PC-9 (cell line): Measurements from ENCODE around the gene SENP2. TPM values are rescaled to one million over a fixed set of nuclear protein-coding genes. Genes with fewer than 3 reads are reported as not detected.
"Not testable (repeated sequence)": the region's sequence is repeated elsewhere in the genome, so short reads cannot be mapped to it uniquely, and the experiment has no call there.

Experiments
- BruUV-seq: library from RNA; stranded (reverse); fragments of 400-500 nt; replicated peaks from 2 replicates; lab custom pipeline; 2021; lab: Mats Ljungman, UMichigan
- CTCF ChIA-PET: fragments of 300-600 bp; sonication (Branson Sonifier 250); formaldehyde crosslinking; loops from one replicate; lab custom pipeline; 2022; ENCODE audit warnings: antibody characterized with exemption; lab: Charles Lee
- POLR2A ChIA-PET: fragments of 300-600 bp; sonication (Branson Sonifier 250); formaldehyde crosslinking; loops from one replicate; lab custom pipeline; 2022; ENCODE audit warnings: antibody characterized with exemption; ENCODE audit not compliant: unreplicated experiment; lab: Charles Lee
- DNase-seq, 2 experiments: peaks; one replicate each; pipeline versions ENCODE4 v3.0.0 to v3.0.0-alpha.2; 2015 to 2022; ENCODE audit warnings: mixed read lengths in 1 of 2
- H2AFZ ChIP-seq: fragments of 200-600 bp; sonication (generic); 2 replicates; pipeline ENCODE4 v1.8.1; 2017; ENCODE audit warnings: antibody characterized with exemption
- H3F3A ChIP-seq: fragments of 200-600 bp; sonication (generic); 2 replicates; pipeline ENCODE4 v1.8.1; 2017; ENCODE audit warnings: antibody characterized with exemption, mild to moderate bottlenecking, low read depth; ENCODE audit not compliant: insufficient read depth
- H3K27ac ChIP-seq: fragments of 200-600 bp; sonication (generic); 2 replicates; pipeline ENCODE4 v1.6.1; 2016; ENCODE audit warnings: mixed run types
- H3K27me3 ChIP-seq: fragments of 200-600 bp; sonication (generic); 2 replicates; pipeline ENCODE4 v1.6.1; 2016; ENCODE audit warnings: low read depth, mixed run types; ENCODE audit not compliant: insufficient read depth
- H3K36me3 ChIP-seq: fragments of 200-600 bp; sonication (generic); 2 replicates; pipeline ENCODE4 v1.6.1; 2016; ENCODE audit warnings: low read depth, mixed run types
- H3K4me1 ChIP-seq: fragments of 200-600 bp; sonication (generic); replicated peaks from 2 replicates; pipeline ENCODE4 v1.6.1; 2016; ENCODE audit warnings: mixed run types; ENCODE audit not compliant: insufficient read depth
- H3K4me2 ChIP-seq: fragments of 200-600 bp; sonication (generic); 2 replicates; pipeline ENCODE4 v1.6.1; 2017; ENCODE audit warnings: mixed run types
- H3K4me3 ChIP-seq: fragments of 200-600 bp; sonication (generic); 2 replicates; pipeline ENCODE4 v1.6.1; 2016; ENCODE audit warnings: mixed run types
- H3K79me2 ChIP-seq: fragments of 200-600 bp; sonication (generic); 2 replicates; pipeline ENCODE4 v1.6.1; 2017; ENCODE audit warnings: low read depth, mixed run types
- H3K9me2 ChIP-seq: fragments of 200-600 bp; sonication (generic); 2 replicates; pipeline ENCODE4 v1.8.1; 2017; ENCODE audit warnings: mild to moderate bottlenecking; ENCODE audit not compliant: insufficient read depth
- H3K9me3 ChIP-seq: fragments of 200-600 bp; sonication (generic); 2 replicates; pipeline ENCODE4 v1.8.1; 2016; ENCODE audit warnings: low read depth; ENCODE audit not compliant: insufficient read depth
- H4K20me1 ChIP-seq: fragments of 200-600 bp; sonication (generic); 2 replicates; pipeline ENCODE4 v1.8.1; 2017; ENCODE audit not compliant: insufficient read depth
- EZH2 ChIP-seq: fragments of 200-600 bp; sonication (generic); IDR thresholded peaks from 2 replicates; pipeline ENCODE4 v1.8.0; 2017; ENCODE audit warnings: antibody characterized with exemption, low read depth
- intact Hi-C: fragments of 100-400 bp; cut with micrococcal nuclease; formaldehyde crosslinking; loops from one replicate; pipeline ENCODE4 v1.10.0; 2022; ENCODE audit not compliant: unreplicated experiment
- total RNA-seq: library from RNA; stranded (reverse); gene quantifications from 2 replicates; pipeline ENCODE4 v1.2.3, GENCODE V29; 2021
- TF ChIP-seq, protein P1 (sequence below): fragments of 200-600 bp; sonication (generic); conservative IDR thresholded peaks from 2 replicates; pipeline ENCODE4 v1.6.1; 2017; ENCODE audit warnings: mixed run types, antibody characterized with exemption, mild to moderate bottlenecking, moderate library complexity

The SENP2 gene
- total RNA-seq, 1 experiment from 2014 or later = 89.5 TPM

DNA sequence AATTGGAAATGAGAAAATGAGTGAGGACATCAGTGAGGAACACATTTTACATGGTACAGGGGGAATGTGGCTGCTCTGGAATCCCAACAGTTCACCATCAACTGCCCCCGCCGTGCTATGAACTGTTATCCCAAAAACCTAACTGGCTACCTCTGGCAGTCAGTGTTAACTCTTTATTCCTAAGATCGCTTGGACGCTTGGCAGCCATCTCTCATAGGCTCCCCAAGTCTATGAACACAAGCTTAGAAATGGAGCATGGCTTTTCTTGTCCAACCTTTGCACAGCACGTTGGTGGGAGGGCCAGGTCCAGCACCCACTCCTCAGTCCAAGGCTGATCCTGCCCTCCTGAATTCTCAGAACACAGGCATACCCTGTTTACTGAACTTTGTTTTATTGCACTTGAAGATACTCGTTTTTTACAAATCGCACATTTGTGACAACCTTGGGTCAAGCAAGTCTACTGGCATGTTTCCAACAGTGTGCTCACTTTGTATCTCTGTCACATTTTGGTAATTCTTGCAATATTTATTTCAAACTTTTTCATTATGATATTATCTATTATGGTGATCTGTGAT, 53.6 kb downstream of the SENP2 start:
- no peaks in the 10 kb centered on the region for H3K4me1 ChIP-seq
- no peak overlapping the region for H3K4me2 ChIP-seq
- no peak overlapping the region for H3K4me3 ChIP-seq
- H3K27ac ChIP-seq = no peak overlapping the region
- no peaks in the 10 kb centered on the region for H3K9me3 ChIP-seq
- no peaks in the 10 kb centered on the region for H3K27me3 ChIP-seq
- intact Hi-C loops = no loop called here
- no peak for DNase-seq
- CTCF ChIA-PET = no interaction called here
- TF ChIP-seq EZH2 = no peak
- TF ChIP-seq, protein P1, sequence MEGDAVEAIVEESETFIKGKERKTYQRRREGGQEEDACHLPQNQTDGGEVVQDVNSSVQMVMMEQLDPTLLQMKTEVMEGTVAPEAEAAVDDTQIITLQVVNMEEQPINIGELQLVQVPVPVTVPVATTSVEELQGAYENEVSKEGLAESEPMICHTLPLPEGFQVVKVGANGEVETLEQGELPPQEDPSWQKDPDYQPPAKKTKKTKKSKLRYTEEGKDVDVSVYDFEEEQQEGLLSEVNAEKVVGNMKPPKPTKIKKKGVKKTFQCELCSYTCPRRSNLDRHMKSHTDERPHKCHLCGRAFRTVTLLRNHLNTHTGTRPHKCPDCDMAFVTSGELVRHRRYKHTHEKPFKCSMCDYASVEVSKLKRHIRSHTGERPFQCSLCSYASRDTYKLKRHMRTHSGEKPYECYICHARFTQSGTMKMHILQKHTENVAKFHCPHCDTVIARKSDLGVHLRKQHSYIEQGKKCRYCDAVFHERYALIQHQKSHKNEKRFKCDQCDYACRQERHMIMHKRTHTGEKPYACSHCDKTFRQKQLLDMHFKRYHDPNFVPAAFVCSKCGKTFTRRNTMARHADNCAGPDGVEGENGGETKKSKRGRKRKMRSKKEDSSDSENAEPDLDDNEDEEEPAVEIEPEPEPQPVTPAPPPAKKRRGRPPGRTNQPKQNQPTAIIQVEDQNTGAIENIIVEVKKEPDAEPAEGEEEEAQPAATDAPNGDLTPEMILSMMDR = no peak
- POLR2A ChIA-PET = interaction anchor here (0.6 kb wide), 1 partner anchor 418 kb away, joined by 3 read pairs; no protein-coding TSS in a partner anchor
- no peak overlapping the region for H2AFZ ChIP-seq
- no peaks in the 10 kb centered on the region for H3K79me2 ChIP-seq
- no TSS peak for BruUV-seq
- H3K36me3 ChIP-seq = 0 out of 2 replicates have a peak, but pooled peaks cover 7% of the 10 kb centered on the region
- no peaks in the 10 kb centered on the region for H3K9me2 ChIP-seq
- peaks cover 48% of the 10 kb centered on the region for H3F3A ChIP-seq
- H4K20me1 ChIP-seq = no peaks in the 10 kb centered on the region

DNA sequence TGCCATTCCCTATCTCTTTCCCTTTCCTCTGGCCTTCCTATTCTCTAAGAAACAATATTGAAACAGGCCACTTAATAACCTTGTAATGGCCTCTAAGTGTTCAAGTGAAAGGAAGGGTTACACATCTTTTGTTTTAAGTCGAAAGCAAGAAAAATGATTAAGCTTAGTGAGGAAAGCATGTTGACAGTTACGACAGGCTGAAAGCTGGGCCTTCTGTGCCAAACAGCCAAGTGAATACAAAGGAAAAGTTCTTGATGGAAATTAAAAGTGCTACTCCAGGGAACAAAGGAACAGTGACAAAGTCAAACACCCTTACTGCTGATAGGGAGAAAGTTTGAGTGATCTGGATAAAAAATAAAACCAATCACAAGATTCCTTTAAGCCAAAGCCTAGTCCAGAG, 54.2 kb downstream of the SENP2 start:
- H3K4me1 ChIP-seq = no peaks in the 10 kb centered on the region
- POLR2A ChIA-PET = interaction anchor here (0.6 to 0.7 kb wide), 2 partner anchors 409 to 418 kb away, joined by 3 to 4 read pairs; no protein-coding TSS in a partner anchor
- no peaks in the 10 kb centered on the region for H3K9me3 ChIP-seq
- intact Hi-C loops = no loop called here
- H3K36me3 ChIP-seq = 0 out of 2 replicates have a peak, but pooled peaks cover 7% of the 10 kb centered on the region
- DNase-seq = no peak
- H3K79me2 ChIP-seq = no peaks in the 10 kb centered on the region
- TF ChIP-seq, protein P1 = no peak
- TF ChIP-seq EZH2 = no peak
- H3K9me2 ChIP-seq = no peaks in the 10 kb centered on the region
- no TSS peak for BruUV-seq
- CTCF ChIA-PET = no interaction called here
- no peaks in the 10 kb centered on the region for H3K27me3 ChIP-seq
- no peak overlapping the region for H3K27ac ChIP-seq
- no peaks in the 10 kb centered on the region for H4K20me1 ChIP-seq
- H3K4me3 ChIP-seq = no peak overlapping the region
- H3F3A ChIP-seq = peaks cover 43% of the 10 kb centered on the region
- no peak overlapping the region for H2AFZ ChIP-seq
- no peak overlapping the region for H3K4me2 ChIP-seq

GRCh38 chr3:185645191-185645590, 59.1 kb downstream of the SENP2 start:
- H3K4me2 ChIP-seq, H4K20me1 ChIP-seq, intact Hi-C loops, POLR2A ChIA-PET, H3K27me3 ChIP-seq, H3K9me3 ChIP-seq, H3K27ac ChIP-seq, H3K79me2 ChIP-seq, BruUV-seq, H2AFZ ChIP-seq, H3K9me2 ChIP-seq, CTCF ChIA-PET, H3K4me3 ChIP-seq, H3K4me1 ChIP-seq, DNase-seq: not testable (repeated sequence)
- Histone ChIP-seq H3K36me3 (peaks cover 36% of the 10 kb centered on the region), H3F3A (peaks cover 21% of the 10 kb centered on the region)
